ENCODE results near the gene MAPT. TPM values are rescaled to one million over a fixed set of nuclear protein-coding genes. Genes with fewer than 3 reads are reported as not detected.
A peak's percentile ranks its signal among the peaks of the same experiment; 100 is the strongest.

MAPT gene
- polyA plus RNA-seq, 3 donors: 0.04 TPM; not detected in 2

- H3K79me2 ChIP-seq (ENCODE audit: insufficient read depth, low read length): peaks cover 11% of the 10 kb centered on the region
- intact Hi-C loops (cut with micrococcal nuclease): loop anchor here in 1 of 2 donors (10.0 kb wide), 1 partner anchor 138 kb away; the partner anchor contains the start of gene KANSL1
- no peak overlapping the region for H3K4me3 Mint-ChIP-seq
- H2AFZ ChIP-seq (ENCODE audit: insufficient read depth, low read depth, low read length, poor library complexity, severe bottlenecking): no peak overlapping the region
- no peak overlapping the region for H3K9ac ChIP-seq (ENCODE audit: insufficient read depth, low read length, poor library complexity, severe bottlenecking)
- H3K4me3 ChIP-seq (replicated peaks in 1 of 3; ENCODE audit: low read depth in 2 of 3, low read length in 3 of 3): no peak overlapping the region
- no peaks in the 10 kb centered on the region for H3K9me3 Mint-ChIP-seq
- peaks cover 3% of the 10 kb centered on the region for H3K4me1 Mint-ChIP-seq
- peaks cover 64% of the 10 kb centered on the region for H4K20me1 ChIP-seq (ENCODE audit: insufficient read depth, low read length)
- peaks cover 41 to 77% of the 10 kb centered on the region in 2 donors for H3K36me3 ChIP-seq (replicated peaks in 1 of 2; ENCODE audit: control insufficient read depth in 1 of 2, insufficient read depth in 2 of 2, low read length in 2 of 2)
- no peaks in the 10 kb centered on the region for H3K4me1 ChIP-seq (ENCODE audit: control insufficient read depth in 1 of 2, insufficient read depth in 2 of 2, low read length in 2 of 2)
- no peaks in the 10 kb centered on the region for H3K9me3 ChIP-seq (replicated peaks in 1 of 2; ENCODE audit: control insufficient read depth in 1 of 2, insufficient read depth in 1 of 2, low read length in 2 of 2)
- H3K27me3 ChIP-seq (ENCODE audit: control insufficient read depth in 2 of 2, insufficient read depth in 2 of 2, low read length in 2 of 2): no peaks in the 10 kb centered on the region
- H3K27ac Mint-ChIP-seq: peak overlapping the region in 4 of 7 donors; percentile 2 to 47 (median 18)
- TF ChIP-seq CTCF (IDR thresholded peaks at IDR 0.05): no peak
- H3K36me3 Mint-ChIP-seq: peaks cover 43 to 55% of the 10 kb centered on the region in 2 donors
- no CpG with 5 or more reads among the region's 4 CpGs for WGBS (ENCODE audit: insufficient coverage)
- H3K4me2 ChIP-seq (replicated peaks; ENCODE audit: extremely low read depth, low read length, poor library complexity, severe bottlenecking): no peak overlapping the region
- H3K27me3 Mint-ChIP-seq (ENCODE audit: low read depth in 3 of 3): no peaks in the 10 kb centered on the region
- no peak overlapping the region for H3K27ac ChIP-seq (ENCODE audit: low read depth in 1 of 2, low read length in 2 of 2)
- DNase-seq: no peak
Observed at GRCh38 chr17:46056800-46057304, 162.5 kb downstream of the MAPT start.

DNA sequence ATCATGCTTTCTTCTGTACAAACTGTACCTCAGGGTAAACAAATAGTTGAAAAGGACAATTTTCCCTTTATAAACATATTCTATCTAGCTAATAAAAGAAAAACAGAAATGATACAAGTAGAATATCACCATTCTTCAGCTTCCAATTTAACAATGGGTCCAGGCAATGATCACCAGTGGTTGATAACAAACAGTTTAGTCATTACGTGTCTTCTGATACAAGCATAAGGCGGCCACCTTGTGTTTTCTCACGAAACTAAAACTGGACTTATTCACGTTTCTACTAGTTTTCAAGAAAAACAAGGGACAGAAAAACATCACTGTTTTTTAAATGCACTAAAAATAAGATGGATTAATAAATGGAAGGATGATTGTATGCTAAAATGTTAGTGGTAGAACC, 163.0 kb downstream of the MAPT start:
- TF ChIP-seq CTCF (IDR thresholded peaks at IDR 0.05): no peak
- H3K27me3 ChIP-seq (ENCODE audit: control insufficient read depth in 2 of 2, insufficient read depth in 2 of 2, low read length in 2 of 2): no peaks in the 10 kb centered on the region
- peaks cover 64% of the 10 kb centered on the region for H4K20me1 ChIP-seq (ENCODE audit: insufficient read depth, low read length)
- no peak overlapping the region for H3K4me2 ChIP-seq (replicated peaks; ENCODE audit: extremely low read depth, low read length, poor library complexity, severe bottlenecking)
- peaks cover 41 to 54% of the 10 kb centered on the region in 2 donors for H3K36me3 Mint-ChIP-seq
- no peaks in the 10 kb centered on the region for H3K27me3 Mint-ChIP-seq (ENCODE audit: low read depth in 3 of 3)
- H3K4me3 ChIP-seq (replicated peaks in 1 of 3; ENCODE audit: low read depth in 2 of 3, low read length in 3 of 3): no peak overlapping the region
- intact Hi-C loops (cut with micrococcal nuclease): loop anchor here in 1 of 2 donors (10.0 kb wide), 1 partner anchor 137 kb away; the partner anchor contains the start of gene KANSL1
- no peaks in the 10 kb centered on the region for H3K9me3 ChIP-seq (replicated peaks in 1 of 2; ENCODE audit: control insufficient read depth in 1 of 2, insufficient read depth in 1 of 2, low read length in 2 of 2)
- H3K4me3 Mint-ChIP-seq: no peak overlapping the region
- WGBS (ENCODE audit: insufficient coverage): 100% methylated on average over 2 of the region's 4 CpGs
- no peak overlapping the region for H3K27ac ChIP-seq (ENCODE audit: low read depth in 1 of 2, low read length in 2 of 2)
- H3K9ac ChIP-seq (ENCODE audit: insufficient read depth, low read length, poor library complexity, severe bottlenecking): no peak overlapping the region
- H3K4me1 ChIP-seq (ENCODE audit: control insufficient read depth in 1 of 2, insufficient read depth in 2 of 2, low read length in 2 of 2): no peaks in the 10 kb centered on the region
- H3K27ac Mint-ChIP-seq: peak overlapping the region in 1 of 7 donors; percentile 16
- H3K36me3 ChIP-seq (replicated peaks in 1 of 2; ENCODE audit: control insufficient read depth in 1 of 2, insufficient read depth in 2 of 2, low read length in 2 of 2): peaks cover 37 to 77% of the 10 kb centered on the region in 2 donors
- H2AFZ ChIP-seq (ENCODE audit: insufficient read depth, low read depth, low read length, poor library complexity, severe bottlenecking): no peak overlapping the region
- no peak for DNase-seq
- H3K4me1 Mint-ChIP-seq: peaks cover 3% of the 10 kb centered on the region
- peaks cover 11% of the 10 kb centered on the region for H3K79me2 ChIP-seq (ENCODE audit: insufficient read depth, low read length)
- H3K9me3 Mint-ChIP-seq: no peaks in the 10 kb centered on the region
